Prostate gland (tissue), 2 donors: Measurements from ENCODE around the gene MAGED2. TPM values are rescaled to one million over a fixed set of nuclear protein-coding genes. Genes with fewer than 3 reads are reported as not detected.
"Not testable (repeated sequence)": the region's sequence is repeated elsewhere in the genome, so short reads cannot be mapped to it uniquely, and the experiment has no call there.

Experiments
- DNase-seq: peaks from one replicate; pipeline ENCODE4 v3.0.0-alpha.2; 2019; ENCODE audit warnings: low spot score
- H3K27ac ChIP-seq, 2 donors: fragments of 200-600 bp; sonication (generic); 2 replicates each; pipeline ENCODE4 v1.5.1; 2017 to 2019
- H3K27me3 ChIP-seq: fragments of 200-600 bp; sonication (generic); replicated peaks from 2 replicates; pipeline ENCODE4 v1.5.1; 2019; ENCODE audit not compliant: insufficient read depth
- H3K36me3 ChIP-seq, 2 donors: fragments of 200-600 bp; sonication (generic); 1 replicate in 1 of 2; 2 replicates in 1 of 2; pipeline versions ENCODE4 v1.5.1 to v1.8.1; 2017 to 2019
- H3K4me1 ChIP-seq: fragments of 200-600 bp; sonication (generic); replicated peaks from 2 replicates; pipeline ENCODE4 v1.5.1; 2019
- H3K4me3 ChIP-seq, 2 donors: fragments of 200-600 bp; sonication (generic); 2 replicates each; pipeline ENCODE4 v1.5.1; 2017 to 2019
- H3K9me3 ChIP-seq: fragments of 200-600 bp; sonication (generic); 2 replicates; pipeline ENCODE4 v1.5.1; 2017
- POLR2A ChIP-seq: fragments of 450-650 bp; IDR thresholded peaks from one replicate; pipeline ENCODE4 v1.6.1; 2016; ENCODE audit warnings: antibody characterized with exemption, mild to moderate bottlenecking
- POLR2AphosphoS5 ChIP-seq: sonication (generic); formaldehyde crosslinking; IDR thresholded peaks from one replicate; pipeline ENCODE4 v1.6.1; 2017; ENCODE audit warnings: antibody characterized with exemption
- WGBS: methylation state at CpG from one replicate; pipeline ENCODE4 v1.1.5; 2018; 5-methylcytosine and 5-hydroxymethylcytosine counted together
- intact Hi-C: fragments of 100-400 bp; cut with DNase I; formaldehyde crosslinking; loops from one replicate; pipeline ENCODE4 v1.14.2; 2022
- total RNA-seq, 2 donors: library from RNA; depleted of rRNA; stranded (reverse); fragments of >200 nt; gene quantifications; one replicate each; pipeline ENCODE4 v1.1.0, GENCODE V29; 2016
- TF ChIP-seq, protein P1 (sequence below), 4 experiments: fragments of 200-600 bp in 2 of 4; fragments of 450-650 bp in 2 of 4; sonication (generic) in 2 of 4; IDR thresholded peaks; 1 replicate in 3 of 4; 2 replicates in 1 of 4; pipeline ENCODE4 v1.5.1; 2016 to 2019; ENCODE audit warnings: antibody characterized with exemption in 4 of 4, mild to moderate bottlenecking in 2 of 4, moderate library complexity in 2 of 4

The MAGED2 gene
- total RNA-seq, 2 donors from 2014 or later = 304 to 371 TPM

GRCh38 chrX:54824195-54824594 is 16.6 kb downstream of the MAGED2 start:
- TF ChIP-seq POLR2A = no peak
- TF ChIP-seq POLR2AphosphoS5 = no peak
- TF ChIP-seq, protein P1, sequence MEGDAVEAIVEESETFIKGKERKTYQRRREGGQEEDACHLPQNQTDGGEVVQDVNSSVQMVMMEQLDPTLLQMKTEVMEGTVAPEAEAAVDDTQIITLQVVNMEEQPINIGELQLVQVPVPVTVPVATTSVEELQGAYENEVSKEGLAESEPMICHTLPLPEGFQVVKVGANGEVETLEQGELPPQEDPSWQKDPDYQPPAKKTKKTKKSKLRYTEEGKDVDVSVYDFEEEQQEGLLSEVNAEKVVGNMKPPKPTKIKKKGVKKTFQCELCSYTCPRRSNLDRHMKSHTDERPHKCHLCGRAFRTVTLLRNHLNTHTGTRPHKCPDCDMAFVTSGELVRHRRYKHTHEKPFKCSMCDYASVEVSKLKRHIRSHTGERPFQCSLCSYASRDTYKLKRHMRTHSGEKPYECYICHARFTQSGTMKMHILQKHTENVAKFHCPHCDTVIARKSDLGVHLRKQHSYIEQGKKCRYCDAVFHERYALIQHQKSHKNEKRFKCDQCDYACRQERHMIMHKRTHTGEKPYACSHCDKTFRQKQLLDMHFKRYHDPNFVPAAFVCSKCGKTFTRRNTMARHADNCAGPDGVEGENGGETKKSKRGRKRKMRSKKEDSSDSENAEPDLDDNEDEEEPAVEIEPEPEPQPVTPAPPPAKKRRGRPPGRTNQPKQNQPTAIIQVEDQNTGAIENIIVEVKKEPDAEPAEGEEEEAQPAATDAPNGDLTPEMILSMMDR (IDR thresholded peaks at IDR 0.05) = no peak
- no peaks in the 10 kb centered on the region for H3K36me3 ChIP-seq
- no peaks in the 10 kb centered on the region for H3K4me1 ChIP-seq
- no peak for DNase-seq
- H3K27ac ChIP-seq = peak overlapping the region in 1 of 2 donors; percentile 19
- intact Hi-C loops = no loop called here
- no peak overlapping the region for H3K4me3 ChIP-seq
- no peaks in the 10 kb centered on the region for H3K9me3 ChIP-seq
- WGBS = 100% methylated on average over 2 of the region's 5 CpGs
- H3K27me3 ChIP-seq = no peaks in the 10 kb centered on the region

GRCh38 chrX:54824722-54825121 is 17.2 kb downstream of the MAGED2 start:
- H3K27ac ChIP-seq = no peak overlapping the region
- intact Hi-C loops = no loop called here

DNA sequence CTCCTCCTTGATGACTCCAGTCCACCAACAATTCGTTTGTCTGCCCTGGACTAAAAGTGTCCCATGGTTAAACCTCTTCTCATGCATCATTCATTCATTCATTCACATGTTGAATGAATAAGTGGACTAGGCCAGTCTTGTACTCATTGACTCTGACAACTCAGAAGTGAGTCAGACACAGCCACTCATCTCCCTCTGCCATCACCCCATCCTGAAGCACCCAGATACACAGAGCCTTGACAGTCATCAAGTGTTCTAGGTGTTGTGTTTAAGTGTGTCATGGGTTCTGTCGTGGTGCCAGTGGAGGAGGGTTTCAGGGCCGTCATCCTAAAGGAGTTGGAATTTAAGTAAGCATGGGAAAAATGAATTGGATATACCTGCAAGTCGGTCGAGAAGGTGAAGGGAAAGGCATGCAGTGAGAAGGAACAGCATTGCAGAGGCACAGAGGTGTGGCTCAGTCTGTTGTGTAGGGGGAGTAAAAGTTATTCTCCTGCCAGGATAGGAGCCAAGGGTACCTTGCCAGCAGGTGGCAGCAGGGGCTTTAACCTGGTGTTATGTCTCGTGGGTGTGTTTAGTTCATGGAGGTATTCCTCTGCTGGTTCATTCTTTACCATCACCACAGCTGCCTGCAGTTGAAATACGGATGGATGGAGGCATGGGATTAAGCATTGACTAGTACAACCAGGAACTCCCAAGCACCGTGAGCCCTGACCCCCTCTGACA is 18.3 kb downstream of the MAGED2 start:
- no peak overlapping the region for H3K4me3 ChIP-seq
- no peaks in the 10 kb centered on the region for H3K36me3 ChIP-seq
- TF ChIP-seq, protein P1 (IDR thresholded peaks at IDR 0.05) = no peak
- TF ChIP-seq POLR2AphosphoS5 (no peak), POLR2A (no peak)
- no peak overlapping the region for H3K27ac ChIP-seq
- WGBS = 76% methylated on average over 8 of the region's 8 CpGs
- no peaks in the 10 kb centered on the region for H3K4me1 ChIP-seq
- DNase-seq = no peak
- H3K9me3 ChIP-seq = no peaks in the 10 kb centered on the region
- no peaks in the 10 kb centered on the region for H3K27me3 ChIP-seq
- intact Hi-C loops = no loop called here

More at GRCh38 chrX:54824722-54825121, 17.2 kb downstream of the MAGED2 start:
- TF ChIP-seq, protein P1 (IDR thresholded peaks at IDR 0.05) = no peak
- TF ChIP-seq POLR2A (no peak), POLR2AphosphoS5 (no peak)
- H3K27me3 ChIP-seq = no peaks in the 10 kb centered on the region
- no peak overlapping the region for H3K4me3 ChIP-seq
- 96% methylated on average over 8 of the region's 8 CpGs for WGBS
- no peaks in the 10 kb centered on the region for H3K9me3 ChIP-seq
- no peaks in the 10 kb centered on the region for H3K4me1 ChIP-seq
- no peak for DNase-seq
- no peaks in the 10 kb centered on the region for H3K36me3 ChIP-seq

GRCh38 chrX:54826598-54826997 is 19.1 kb downstream of the MAGED2 start:
- intact Hi-C loops = no loop called here
- Histone ChIP-seq H3K27me3 (no peaks in the 10 kb centered on the region), H3K4me1 (no peaks in the 10 kb centered on the region), H3K36me3 (no peaks in the 10 kb centered on the region), H3K9me3 (no peaks in the 10 kb centered on the region), H3K4me3 (no peak overlapping the region), H3K27ac (no peak overlapping the region)
- TF ChIP-seq POLR2AphosphoS5 (no peak), POLR2A (no peak)
- TF ChIP-seq, protein P1 (IDR thresholded peaks at IDR 0.05) = no peak
- WGBS = 85% methylated on average over 4 of the region's 4 CpGs
- no peak for DNase-seq

- Histone ChIP-seq H3K27me3 (no peaks in the 10 kb centered on the region), H3K27ac (no peak overlapping the region), H3K4me1 (no peaks in the 10 kb centered on the region), H3K36me3 (no peaks in the 10 kb centered on the region), H3K4me3 (no peak overlapping the region), H3K9me3 (no peaks in the 10 kb centered on the region)
- intact Hi-C loops = no loop called here
- no peak for DNase-seq
- WGBS = 89% methylated on average over 3 of the region's 3 CpGs
- TF ChIP-seq, protein P1 (IDR thresholded peaks at IDR 0.05) = no peak
- no peak for TF ChIP-seq POLR2AphosphoS5
- no peak for TF ChIP-seq POLR2A
These were observed 31.0 kb downstream of the MAGED2 start for GRCh38 chrX:54838583-54838982.

DNA sequence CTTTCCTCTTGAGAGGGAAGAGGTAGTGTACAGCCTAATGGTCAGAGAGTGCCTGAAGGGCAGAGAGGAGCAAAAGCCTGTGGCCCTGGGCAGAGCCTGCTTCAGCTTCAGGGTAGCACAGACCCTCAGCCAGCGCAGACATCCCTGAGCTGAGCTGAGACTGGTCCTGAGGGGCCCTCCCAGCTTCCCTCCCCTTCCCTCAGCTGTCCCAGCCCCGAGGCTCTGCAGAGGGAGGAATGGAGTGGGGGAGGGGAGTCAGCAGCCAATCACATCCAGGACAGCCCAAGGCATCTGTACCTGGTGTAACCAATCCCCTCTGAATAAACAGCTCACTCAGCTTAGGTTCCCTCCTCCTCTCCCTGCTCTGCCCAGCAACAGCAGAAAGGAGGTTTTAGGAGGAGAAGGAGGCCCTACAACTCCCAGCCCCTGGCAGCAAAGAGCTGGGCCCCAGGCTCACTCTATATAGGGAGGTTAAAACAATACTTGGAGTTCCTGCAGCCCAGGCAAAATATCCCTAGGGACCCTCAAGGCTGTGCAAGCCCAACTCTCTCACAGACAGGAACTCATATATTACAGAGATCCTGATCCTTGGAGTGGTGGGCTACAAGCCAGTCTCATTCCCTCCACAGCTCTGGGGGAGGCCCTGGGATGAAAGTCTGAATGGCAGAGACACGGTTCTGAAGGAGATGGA is 33.8 kb downstream of the MAGED2 start:
- H3K27me3 ChIP-seq, H3K36me3 ChIP-seq: not testable (repeated sequence)
- 18% methylated on average over 1 of the region's 3 CpGs for WGBS

More for the DNA sequence above, 33.8 kb downstream of the MAGED2 start:
- H3K27ac ChIP-seq, H3K4me1 ChIP-seq, intact Hi-C loops, H3K9me3 ChIP-seq, DNase-seq, H3K4me3 ChIP-seq: not testable (repeated sequence)
